Astrocyte of the spinal cord (primary cell): ENCODE results near the gene PITX3.
A peak's percentile ranks its signal among the peaks of the same experiment; 100 is the strongest.

Source experiments
- DNase-seq: peaks from one replicate; pipeline ENCODE4 v3.0.0; 2011; ENCODE audit warnings: low read depth, low spot score
- H3K4me3 ChIP-seq: 2 replicates; pipeline ENCODE4 v1.5.1; 2011; ENCODE audit warnings: low read depth, mild to moderate bottlenecking, low read length, moderate library complexity
- in situ Hi-C: cut with HindIII; loops from 2 replicates; pipeline ENCODE4 v1.10.0; 2017; ENCODE audit warnings: low sequenced_read_pairs
- TF ChIP-seq, protein P1 (sequence below): IDR thresholded peaks from 2 replicates; pipeline ENCODE4 v1.5.1; 2012; ENCODE audit warnings: low read depth, mild to moderate bottlenecking, low read length, inconsistent platforms

The PITX3 gene

DNA sequence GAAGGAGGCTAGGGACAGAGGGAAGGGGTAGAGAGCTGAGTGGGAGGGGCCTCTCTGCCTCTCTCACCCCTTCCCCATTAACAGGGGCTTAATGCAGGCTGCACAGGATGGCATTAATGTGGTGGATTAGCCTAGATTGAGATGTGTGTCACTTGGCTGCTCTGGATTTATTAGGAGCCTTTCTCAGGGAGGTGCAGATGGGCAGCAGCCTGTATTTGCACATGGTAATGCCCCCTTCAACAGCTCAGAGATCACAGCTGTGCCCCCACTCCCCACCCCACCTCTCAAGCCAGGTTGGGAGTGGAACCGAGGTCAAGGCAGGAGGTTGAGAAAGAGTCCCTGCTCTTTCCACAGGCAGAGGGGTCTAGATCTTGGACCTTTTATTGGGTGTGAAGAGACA is 7.3 kb downstream of the PITX3 start:
- in situ Hi-C loops: no loop called here
- DNase-seq: no peak
- no peak overlapping the region for H3K4me3 ChIP-seq
- TF ChIP-seq, protein P1, sequence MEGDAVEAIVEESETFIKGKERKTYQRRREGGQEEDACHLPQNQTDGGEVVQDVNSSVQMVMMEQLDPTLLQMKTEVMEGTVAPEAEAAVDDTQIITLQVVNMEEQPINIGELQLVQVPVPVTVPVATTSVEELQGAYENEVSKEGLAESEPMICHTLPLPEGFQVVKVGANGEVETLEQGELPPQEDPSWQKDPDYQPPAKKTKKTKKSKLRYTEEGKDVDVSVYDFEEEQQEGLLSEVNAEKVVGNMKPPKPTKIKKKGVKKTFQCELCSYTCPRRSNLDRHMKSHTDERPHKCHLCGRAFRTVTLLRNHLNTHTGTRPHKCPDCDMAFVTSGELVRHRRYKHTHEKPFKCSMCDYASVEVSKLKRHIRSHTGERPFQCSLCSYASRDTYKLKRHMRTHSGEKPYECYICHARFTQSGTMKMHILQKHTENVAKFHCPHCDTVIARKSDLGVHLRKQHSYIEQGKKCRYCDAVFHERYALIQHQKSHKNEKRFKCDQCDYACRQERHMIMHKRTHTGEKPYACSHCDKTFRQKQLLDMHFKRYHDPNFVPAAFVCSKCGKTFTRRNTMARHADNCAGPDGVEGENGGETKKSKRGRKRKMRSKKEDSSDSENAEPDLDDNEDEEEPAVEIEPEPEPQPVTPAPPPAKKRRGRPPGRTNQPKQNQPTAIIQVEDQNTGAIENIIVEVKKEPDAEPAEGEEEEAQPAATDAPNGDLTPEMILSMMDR: no peak

DNA sequence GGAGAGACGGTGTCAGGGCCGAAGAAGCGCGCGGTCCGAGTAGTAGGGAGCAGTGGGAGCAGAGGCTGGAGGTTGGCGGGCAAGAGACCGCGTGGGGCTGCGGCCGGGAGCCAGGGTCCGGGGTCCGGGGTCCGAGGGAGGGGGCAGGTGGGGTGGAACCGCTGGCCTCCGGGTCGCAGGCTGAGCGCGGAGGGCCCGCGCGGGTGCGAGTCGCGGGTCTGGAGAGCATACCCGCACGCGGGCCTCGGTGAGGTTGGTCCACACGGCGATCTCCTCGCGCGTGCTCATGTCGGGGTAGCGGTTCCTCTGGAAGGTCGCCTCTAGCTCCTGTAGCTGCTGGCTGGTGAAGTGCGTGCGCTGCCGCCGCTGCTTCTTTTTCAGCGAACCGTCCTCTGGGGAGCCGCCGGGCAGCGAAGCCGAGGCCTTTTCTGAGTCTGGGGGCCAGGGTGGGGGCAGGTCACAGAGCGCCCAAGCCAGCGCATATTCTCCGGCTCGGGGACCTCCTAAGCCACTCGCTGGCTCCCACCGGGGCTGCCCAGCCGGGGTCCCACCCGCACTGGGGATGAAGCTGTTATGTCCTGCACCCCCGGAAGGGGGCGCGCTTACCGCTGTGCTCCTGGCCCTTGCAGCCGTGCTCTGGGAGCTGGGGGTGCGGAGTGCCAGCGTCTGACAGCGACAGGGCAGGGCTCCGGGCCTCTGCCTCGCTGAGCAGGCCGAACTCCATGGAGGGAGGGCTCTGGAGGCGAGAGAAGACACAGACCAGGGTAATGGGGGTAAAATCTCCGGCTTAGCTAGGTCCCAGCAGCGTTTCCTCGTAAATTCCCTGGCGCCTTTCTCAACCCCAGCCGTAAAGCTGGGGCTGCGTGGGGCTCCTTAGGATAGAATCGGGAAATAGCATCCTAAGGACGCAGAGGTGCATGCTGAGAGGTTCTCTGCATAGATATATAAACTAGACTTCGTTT is 9.7 kb downstream of the PITX3 start:
- in situ Hi-C loops: no loop called here
- peak overlapping the region; percentile 38 for H3K4me3 ChIP-seq
- no peak for DNase-seq
- TF ChIP-seq, protein P1: peak; percentile 78

DNA sequence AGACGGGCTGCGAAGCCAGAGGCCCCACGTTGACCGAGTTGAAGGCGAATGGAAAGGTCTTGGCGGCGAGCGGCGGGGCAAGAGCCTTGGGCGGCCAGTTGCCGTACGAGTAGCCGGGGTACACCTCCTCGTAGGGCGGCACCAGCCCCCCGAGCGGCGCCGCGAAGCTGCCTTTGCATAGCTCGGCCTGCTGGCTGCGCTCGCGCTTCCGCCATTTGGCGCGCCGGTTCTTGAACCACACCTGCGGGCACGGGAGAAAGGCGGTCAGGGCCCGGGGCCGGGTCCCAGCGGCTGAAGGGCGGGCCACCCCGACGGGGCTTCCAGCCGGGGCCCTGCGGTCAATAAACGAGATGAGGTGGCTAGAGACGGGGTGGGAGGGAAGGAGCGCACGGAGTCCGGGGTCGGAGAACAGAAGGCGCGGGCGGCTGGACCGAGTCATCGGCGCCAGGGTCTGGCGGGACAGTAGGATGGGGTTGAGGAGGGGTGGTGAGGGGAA is 10.4 kb downstream of the PITX3 start:
- in situ Hi-C loops: no loop called here
- DNase-seq: peak; percentile 23
- TF ChIP-seq, protein P1: peak; percentile 53
- peak overlapping the region; percentile 38 for H3K4me3 ChIP-seq

DNA sequence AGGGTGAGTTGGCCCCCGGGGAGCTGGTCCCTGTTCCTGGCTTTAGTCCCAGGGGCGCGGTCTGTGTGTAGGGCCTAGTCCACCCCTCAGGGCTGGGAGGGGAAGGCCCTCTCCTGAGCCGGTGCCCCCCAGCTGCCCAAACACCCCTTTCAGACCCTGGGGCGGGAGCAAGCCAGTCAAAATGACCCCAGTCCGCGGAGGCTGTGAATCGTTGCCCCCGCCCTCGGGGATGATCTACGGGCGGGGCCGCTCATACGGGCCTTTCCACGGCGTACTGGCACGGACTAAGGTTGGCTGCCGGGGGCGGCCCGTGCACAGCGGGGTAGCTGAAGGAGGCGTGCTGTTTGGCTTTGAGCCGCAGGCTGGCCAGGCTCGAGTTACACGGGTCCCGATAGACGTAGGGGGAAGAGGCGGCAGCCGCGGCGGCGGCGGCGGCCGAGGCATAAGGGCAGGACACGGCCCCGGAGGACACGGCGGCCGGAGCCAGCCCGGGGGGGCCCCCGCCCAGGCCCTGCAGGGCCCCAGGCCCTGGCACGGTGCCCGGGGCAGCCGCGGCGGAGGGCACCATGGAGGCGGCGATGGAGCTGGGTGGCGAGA is 10.9 kb downstream of the PITX3 start:
- peak overlapping the region; percentile 38 for H3K4me3 ChIP-seq
- DNase-seq: peak; percentile 78
- TF ChIP-seq, protein P1: no peak
- in situ Hi-C loops: no loop called here

DNA sequence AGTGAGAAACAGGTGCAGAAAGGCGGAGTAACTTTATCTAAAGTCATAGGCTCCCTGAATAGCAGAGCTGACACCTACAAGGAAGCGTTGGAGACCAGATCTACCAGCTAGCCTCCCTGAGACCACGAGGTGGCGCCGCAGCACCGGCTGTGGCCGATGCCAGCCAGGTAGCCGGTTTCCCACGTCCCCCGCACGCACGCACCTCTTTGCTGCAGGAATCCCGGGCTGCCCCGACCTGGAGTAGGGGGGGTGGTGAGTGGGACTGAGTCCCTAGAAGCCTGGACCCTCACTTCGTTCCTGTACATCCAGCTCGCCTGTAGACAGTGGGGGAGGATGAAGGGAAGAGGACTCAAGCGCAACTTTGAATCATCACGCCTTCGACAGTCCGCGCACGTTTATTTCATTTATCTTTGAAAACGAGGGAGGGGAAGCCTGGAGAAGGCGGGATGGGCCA is 11.5 kb downstream of the PITX3 start:
- TF ChIP-seq, protein P1: peak; percentile 96
- DNase-seq: peak; percentile 81
- in situ Hi-C loops: no loop called here
- H3K4me3 ChIP-seq: peak overlapping the region; percentile 38

DNA sequence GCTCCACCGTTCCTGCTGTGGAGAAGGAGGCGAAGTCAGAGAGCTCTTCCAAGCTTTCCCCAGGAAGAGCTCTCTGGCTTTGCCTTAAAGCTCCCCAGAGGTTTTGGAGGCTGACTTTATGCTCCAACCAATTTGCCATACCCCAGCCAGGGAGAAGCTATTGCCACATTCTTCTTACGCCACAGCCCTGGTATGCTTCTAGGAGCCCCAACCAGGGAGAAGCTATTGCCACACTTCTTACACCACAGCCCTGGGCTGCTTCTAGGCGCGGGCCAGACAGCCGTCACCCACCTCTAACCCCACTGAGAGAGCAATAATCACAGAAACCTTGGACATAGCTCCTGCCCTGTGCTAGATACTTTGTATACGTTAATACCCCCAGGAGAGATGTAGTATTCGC is 14.3 kb downstream of the PITX3 start:
- TF ChIP-seq, protein P1: no peak
- no peak for DNase-seq
- in situ Hi-C loops: no loop called here
- H3K4me3 ChIP-seq: no peak overlapping the region
